EH (cell line): Measurements from ENCODE around the gene LOXHD1.
A peak's percentile ranks its signal among the peaks of the same experiment; 100 is the strongest.

Source experiments
- DNase-seq: peaks from one replicate; pipeline ENCODE4 v3.0.0-alpha.2; 2015; ENCODE audit warnings: low read depth

LOXHD1 gene

DNA sequence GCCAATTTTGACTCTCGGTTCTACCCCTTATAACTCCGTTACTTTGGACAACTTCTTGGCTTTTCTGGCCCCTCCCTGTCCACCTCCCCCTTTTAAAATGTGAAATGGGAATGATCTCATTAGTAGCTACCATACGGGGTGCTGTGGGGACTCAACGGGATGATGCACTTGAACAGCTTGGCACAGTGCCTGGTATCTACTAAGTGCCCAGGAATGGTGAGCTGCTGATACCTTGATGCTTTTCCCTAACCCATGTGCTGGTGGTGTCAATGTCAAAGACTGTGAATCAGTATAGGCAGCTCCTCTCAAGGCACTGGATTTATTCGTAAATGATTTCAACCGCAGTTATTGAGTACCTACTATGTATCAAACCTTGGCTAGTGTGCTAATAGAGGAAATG, 204.2 kb downstream of the LOXHD1 start:
- peak; percentile 3 for DNase-seq

DNA sequence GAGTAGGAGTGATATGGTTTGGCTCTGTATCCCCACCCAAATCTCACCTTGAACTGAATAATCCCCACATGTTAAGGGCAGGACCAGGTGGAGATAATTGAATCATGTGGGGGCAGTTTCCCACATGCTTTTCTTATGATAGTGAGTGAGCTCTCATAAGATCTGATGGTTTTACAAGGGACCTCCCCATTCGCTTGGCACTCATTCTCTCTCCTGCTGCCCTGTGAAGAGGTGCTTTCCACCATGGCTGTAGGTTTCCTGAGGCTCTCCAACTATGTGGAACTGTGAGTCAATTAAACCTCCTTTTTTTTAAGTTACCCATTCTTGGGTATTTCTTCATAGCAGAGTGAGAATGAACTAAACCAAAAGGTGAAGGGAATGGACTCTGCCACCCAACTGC, 207.5 kb downstream of the LOXHD1 start:
- DNase-seq = no peak

GRCh38 chr18:46449033-46449432, 208.0 kb downstream of the LOXHD1 start:
- no peak for DNase-seq

DNA sequence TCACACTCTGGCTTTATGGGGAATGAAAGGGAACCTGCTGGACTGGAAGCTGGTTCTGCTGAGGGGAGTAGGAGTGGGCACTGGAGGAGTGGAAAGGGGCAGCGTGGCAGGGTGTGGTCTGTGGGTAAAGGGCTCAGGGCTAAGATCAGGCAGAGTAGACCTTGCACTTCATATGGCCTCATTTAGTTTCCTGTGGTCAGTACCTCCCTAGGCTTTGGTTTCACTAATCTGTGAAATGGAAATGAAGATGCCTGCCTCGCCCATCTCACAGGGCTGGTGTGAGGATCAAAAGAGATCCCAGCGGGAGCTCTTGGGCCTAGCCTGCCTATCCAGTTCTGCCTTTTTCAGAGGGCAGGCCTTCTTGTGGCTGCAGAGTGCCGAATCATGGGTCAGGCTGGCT, 208.7 kb downstream of the LOXHD1 start:
- no peak for DNase-seq

DNA sequence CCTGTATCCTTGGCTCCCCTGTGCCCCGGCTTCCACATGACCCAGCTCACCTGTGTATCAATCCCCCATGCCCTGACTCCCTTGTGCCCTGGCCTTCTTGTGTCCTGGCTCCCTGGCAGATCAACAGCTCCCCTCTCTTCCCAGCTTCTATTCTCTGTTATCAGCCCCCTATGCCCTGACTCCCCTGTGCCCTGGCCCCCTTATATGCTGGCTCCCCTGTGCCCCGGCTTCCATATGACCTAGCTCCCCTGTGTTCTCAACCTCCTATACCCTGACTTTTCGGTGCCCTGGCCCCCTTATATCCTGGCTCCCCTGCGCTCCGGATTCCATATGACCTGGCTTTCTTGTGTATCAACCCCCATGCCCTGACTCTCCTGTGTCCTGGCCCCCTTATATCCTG, 209.2 kb downstream of the LOXHD1 start:
- no peak for DNase-seq

DNA sequence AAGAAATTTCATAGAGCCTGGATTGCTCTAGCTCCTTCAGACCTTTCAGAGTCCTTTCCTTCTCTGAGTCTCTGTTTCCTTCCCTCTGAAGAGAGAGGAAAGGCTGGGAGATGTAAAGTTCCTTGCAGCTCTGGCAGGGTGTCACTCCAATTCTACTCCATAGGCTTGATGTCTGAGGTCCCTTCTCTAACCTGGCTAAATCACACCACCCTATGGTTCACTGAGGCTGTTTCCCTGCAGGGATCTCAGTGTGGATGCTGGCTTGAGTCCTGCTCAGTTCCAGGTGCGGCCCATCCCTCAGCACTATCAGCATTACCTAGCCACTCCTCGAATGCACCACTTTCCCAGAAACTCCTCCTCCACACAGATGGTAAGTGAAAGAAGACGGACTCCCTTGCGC, 209.7 kb downstream of the LOXHD1 start:
- no peak for DNase-seq

- no peak for DNase-seq
Observed at GRCh38 chr18:46445522-46446313, 211.3 kb downstream of the LOXHD1 start.

- DNase-seq = no peak
Observed at GRCh38 chr18:46439037-46439436, 218.0 kb downstream of the LOXHD1 start.

GRCh38 chr18:46437061-46437460, 220.0 kb downstream of the LOXHD1 start:
- no peak for DNase-seq

DNA sequence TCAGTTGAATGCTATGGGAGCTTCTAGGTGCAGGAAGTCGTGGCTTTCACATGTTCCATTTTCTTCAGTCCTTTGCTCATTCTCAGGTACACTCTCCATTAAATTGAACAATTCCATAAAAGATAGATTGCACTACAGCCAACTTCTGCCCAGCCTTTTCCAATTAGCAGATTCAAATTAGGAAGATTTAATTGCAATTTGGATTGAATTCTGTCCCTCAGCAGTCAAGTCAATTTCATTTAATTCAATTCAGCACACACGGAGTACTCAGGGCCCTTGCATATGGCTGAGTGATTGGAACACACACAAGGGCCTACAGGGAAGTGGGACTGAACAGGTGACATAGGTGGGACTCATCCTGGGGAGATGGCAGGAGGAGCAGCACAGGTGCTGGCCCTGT, 220.4 kb downstream of the LOXHD1 start:
- no peak for DNase-seq

DNA sequence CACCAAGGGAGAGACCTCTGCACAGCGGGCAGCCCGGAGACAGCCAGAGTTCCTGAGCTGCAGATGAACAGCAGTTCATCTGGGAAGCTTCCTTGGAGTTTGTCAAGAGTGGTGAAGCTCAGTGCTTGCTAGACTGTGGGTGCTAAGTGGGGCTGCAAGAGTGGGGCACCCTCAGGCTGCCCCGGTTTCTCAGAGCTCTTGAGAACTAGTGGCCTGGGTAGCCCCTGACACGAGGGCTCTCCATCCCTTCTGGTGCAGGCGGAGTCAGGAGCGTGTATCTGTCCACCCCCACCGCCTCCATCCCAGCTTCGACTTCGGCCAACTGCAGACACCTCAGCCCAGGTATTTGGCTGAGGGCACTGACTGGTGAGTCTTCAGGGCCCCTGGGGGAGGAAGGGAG, 222.0 kb downstream of the LOXHD1 start:
- DNase-seq = no peak

DNA sequence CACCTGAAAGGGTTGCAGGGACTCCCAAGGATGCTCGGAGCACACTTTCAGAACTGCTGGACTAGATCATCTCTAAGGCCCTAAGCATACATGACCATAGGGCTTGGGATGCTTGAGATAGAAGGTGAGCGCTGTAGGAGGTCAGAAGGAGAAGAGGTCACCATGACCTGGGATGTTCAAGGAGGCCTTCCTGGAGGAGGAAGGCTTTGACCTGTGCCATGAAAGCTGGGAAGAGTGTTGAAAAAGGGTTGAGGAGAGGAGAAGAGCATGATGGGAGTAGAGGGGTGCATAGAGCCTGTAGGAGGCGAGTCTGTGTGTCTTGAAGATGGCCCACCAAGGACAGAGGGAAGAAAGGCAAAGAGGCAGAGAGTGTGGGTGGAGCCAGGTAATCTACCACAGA, 222.4 kb downstream of the LOXHD1 start:
- no peak for DNase-seq

- no peak for DNase-seq
Observed at GRCh38 chr18:46433121-46433826, 223.7 kb downstream of the LOXHD1 start.

- DNase-seq = no peak
Observed at GRCh38 chr18:46431522-46432171, 225.4 kb downstream of the LOXHD1 start.

DNA sequence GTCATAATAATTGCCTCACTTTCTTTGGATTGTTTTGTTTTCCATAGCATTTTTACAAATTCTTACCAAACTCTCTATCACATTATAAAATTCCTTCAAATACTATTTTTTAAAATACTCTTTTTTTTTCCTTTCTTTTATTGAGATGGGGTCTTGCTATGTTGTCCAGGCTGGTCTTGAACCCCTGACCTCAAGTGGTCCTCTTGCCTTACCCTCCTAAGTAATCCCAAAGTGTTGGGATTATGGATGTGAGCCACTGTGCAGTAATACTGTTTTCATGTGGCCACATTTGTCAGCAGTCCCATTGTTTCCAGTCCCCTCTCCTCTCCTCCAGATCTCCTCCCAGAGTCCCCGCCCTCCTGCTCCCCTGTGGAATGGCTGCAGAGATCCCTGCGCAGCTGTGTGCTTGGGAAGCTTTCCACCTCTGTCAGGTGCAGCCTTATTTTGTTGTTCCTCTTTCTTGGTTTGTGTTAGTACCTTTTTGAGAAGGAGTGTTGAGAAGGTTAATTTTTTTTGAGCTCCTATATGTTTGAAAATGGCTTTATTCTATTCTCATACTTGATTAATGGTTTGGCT, 227.3 kb downstream of the LOXHD1 start:
- no peak for DNase-seq

- no peak for DNase-seq
Observed at GRCh38 chr18:46429130-46429529, 227.9 kb downstream of the LOXHD1 start.

- DNase-seq = no peak
Observed at GRCh38 chr18:46428368-46428767, 228.7 kb downstream of the LOXHD1 start.

DNA sequence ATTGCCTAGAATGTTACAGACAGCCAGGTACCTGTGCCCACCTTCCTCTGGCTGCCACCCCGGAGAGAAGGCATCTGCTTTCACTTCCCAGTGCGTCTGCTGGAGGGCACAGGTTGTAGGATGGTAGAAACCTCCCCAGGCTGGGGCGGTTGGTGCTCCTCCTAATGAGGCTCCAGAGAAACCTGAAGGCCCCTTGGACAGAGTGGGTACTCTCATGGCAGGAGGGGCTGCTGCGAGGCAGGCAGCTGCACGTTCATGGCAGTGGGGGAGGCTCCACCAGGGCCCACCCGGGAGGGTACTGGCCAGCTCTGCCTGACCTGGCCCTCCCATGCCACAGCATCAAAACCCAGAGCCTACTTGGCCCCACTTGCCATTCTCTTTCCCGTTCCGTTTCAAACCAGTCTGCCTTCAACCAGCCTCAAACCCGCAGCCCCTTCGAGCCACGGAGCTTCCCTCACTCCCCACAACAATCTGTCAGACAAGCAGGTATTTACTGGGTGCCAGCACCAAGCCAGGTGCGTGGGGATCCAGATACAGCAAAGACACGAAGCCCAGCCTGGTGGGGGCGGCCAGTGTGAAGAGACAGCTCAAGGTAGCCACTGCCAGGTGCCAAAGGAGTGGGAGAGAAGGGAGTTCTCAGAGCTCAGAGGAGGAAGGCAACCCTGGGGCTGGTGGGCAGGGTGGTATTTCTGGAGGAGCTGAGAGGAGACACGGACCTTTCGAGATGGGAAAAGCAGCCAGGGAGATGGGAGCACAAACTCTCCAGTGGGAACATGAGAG, 229.6 kb downstream of the LOXHD1 start:
- no peak for DNase-seq
